WERI-Rb-1 (cell line): ENCODE measurements around the gene GOLT1A.
A peak's percentile ranks its signal among the peaks of the same experiment; 100 is the strongest.

Source experiments
- DNase-seq: peaks from one replicate; pipeline ENCODE4 v3.0.0-alpha.2; 2020
- H3K27ac ChIP-seq: fragments of 250-450 bp; sonication (Bioruptor Pico); 2 replicates; pipeline ENCODE4 v1.5.1; 2020; ENCODE audit warnings: mild to moderate bottlenecking, moderate library complexity
- H3K27me3 ChIP-seq: fragments of 250-450 bp; sonication (Bioruptor Pico); 2 replicates; pipeline ENCODE4 v1.5.1; 2021; ENCODE audit warnings: mild to moderate bottlenecking, low read depth, moderate library complexity; ENCODE audit not compliant: insufficient read depth, severe bottlenecking
- H3K36me3 ChIP-seq: fragments of 250-450 bp; sonication (Bioruptor Pico); 2 replicates; pipeline ENCODE4 v1.5.1; 2020; ENCODE audit warnings: mild to moderate bottlenecking, moderate library complexity
- H3K4me3 ChIP-seq: 2 replicates; pipeline ENCODE4 v1.5.1; 2011; ENCODE audit warnings: low read depth, mild to moderate bottlenecking, control low read depth, low read length
- H3K9me3 ChIP-seq: fragments of 250-450 bp; sonication (Bioruptor Pico); 2 replicates; pipeline ENCODE4 v1.5.1; 2021; ENCODE audit warnings: mild to moderate bottlenecking, moderate library complexity; ENCODE audit not compliant: severe bottlenecking
- TF ChIP-seq, protein P1 (sequence below): IDR thresholded peaks from 2 replicates; pipeline ENCODE4 v1.5.1; 2011; ENCODE audit warnings: low read depth, mild to moderate bottlenecking, control low read depth, inconsistent platforms, low read length

The GOLT1A gene

GRCh38 chr1:204192046-204192445 lies 21.7 kb downstream of the GOLT1A start:
- no peak overlapping the region for H3K4me3 ChIP-seq
- no peak for DNase-seq
- H3K27me3 ChIP-seq = no peaks in the 10 kb centered on the region
- H3K36me3 ChIP-seq = no peaks in the 10 kb centered on the region
- H3K9me3 ChIP-seq = no peaks in the 10 kb centered on the region
- H3K27ac ChIP-seq = no peak overlapping the region
- TF ChIP-seq, protein P1, sequence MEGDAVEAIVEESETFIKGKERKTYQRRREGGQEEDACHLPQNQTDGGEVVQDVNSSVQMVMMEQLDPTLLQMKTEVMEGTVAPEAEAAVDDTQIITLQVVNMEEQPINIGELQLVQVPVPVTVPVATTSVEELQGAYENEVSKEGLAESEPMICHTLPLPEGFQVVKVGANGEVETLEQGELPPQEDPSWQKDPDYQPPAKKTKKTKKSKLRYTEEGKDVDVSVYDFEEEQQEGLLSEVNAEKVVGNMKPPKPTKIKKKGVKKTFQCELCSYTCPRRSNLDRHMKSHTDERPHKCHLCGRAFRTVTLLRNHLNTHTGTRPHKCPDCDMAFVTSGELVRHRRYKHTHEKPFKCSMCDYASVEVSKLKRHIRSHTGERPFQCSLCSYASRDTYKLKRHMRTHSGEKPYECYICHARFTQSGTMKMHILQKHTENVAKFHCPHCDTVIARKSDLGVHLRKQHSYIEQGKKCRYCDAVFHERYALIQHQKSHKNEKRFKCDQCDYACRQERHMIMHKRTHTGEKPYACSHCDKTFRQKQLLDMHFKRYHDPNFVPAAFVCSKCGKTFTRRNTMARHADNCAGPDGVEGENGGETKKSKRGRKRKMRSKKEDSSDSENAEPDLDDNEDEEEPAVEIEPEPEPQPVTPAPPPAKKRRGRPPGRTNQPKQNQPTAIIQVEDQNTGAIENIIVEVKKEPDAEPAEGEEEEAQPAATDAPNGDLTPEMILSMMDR = no peak

DNA sequence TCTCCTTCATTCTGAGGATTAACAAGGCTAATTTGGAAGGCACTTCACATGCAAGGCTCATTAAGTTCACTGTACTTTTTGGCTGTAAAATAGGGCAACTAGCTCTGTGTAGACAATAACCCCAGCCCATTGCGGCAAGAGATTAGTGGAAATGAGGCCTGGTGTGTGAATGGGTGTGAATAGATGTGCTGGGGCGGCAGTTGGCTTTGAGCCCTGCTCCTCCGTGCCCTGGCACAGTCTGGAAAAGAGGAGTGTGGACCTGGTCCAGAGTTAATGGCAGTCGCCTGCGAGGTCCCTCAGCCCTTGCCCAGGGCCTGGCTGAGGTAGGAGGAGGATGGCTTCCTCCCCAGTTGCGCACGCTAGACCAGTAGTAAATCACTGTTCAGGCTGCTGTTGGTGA lies 22.3 kb downstream of the GOLT1A start:
- Histone ChIP-seq H3K9me3 (no peaks in the 10 kb centered on the region), H3K27me3 (no peaks in the 10 kb centered on the region), H3K36me3 (no peaks in the 10 kb centered on the region), H3K4me3 (no peak overlapping the region), H3K27ac (no peak overlapping the region)
- DNase-seq = no peak
- TF ChIP-seq, protein P1 = no peak

DNA sequence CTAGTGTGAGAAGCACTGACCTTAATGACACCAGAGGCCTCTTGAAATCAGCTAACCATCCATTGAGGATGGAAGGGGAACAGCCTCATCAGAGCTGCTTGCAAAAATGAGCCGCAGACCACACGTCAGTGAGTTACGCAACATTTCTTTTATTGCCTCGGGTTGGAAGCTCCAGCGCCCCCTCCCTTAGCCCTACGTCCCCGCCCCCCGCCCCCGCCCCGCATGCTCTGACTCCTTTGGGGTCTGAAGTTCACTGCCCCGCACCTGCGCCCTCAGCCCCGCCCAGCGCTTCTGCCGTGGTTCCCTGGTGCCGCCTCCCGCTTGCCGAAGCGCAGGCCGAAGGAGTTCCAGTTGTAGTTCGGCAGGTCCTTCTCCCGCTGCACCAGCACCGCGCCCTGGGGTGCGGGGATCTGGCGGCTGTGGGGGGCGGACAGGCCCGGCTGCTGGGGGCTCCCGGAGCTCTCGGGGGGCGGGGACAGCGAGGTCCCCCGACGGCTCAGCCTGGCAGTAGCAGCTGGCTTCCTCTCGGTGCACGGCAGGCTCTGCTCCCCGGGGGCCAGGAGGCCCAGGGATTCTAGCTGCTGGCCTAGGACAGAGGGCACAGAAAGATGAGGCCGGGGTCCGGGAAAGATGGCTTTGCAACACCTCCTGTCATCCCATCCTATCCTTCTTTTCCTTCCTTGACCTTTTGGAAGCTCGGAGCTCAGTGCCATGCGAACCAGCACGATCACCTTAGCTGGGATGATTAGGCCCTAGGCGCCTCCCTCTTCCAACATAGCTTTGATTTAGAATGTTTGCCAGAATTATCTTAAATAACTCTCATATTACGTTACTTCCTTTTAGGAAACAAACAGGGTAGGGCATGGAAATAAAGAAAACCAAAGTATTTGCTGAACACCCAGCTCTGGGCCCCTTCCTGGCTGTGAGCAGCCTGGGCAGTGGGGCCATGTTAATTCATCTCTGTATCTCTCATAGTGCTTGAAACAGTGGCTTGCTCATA lies 23.3 kb downstream of the GOLT1A start:
- no peak overlapping the region for H3K27ac ChIP-seq
- DNase-seq = no peak
- H3K36me3 ChIP-seq = no peaks in the 10 kb centered on the region
- no peaks in the 10 kb centered on the region for H3K9me3 ChIP-seq
- TF ChIP-seq, protein P1 = no peak
- no peaks in the 10 kb centered on the region for H3K27me3 ChIP-seq
- no peak overlapping the region for H3K4me3 ChIP-seq

DNA sequence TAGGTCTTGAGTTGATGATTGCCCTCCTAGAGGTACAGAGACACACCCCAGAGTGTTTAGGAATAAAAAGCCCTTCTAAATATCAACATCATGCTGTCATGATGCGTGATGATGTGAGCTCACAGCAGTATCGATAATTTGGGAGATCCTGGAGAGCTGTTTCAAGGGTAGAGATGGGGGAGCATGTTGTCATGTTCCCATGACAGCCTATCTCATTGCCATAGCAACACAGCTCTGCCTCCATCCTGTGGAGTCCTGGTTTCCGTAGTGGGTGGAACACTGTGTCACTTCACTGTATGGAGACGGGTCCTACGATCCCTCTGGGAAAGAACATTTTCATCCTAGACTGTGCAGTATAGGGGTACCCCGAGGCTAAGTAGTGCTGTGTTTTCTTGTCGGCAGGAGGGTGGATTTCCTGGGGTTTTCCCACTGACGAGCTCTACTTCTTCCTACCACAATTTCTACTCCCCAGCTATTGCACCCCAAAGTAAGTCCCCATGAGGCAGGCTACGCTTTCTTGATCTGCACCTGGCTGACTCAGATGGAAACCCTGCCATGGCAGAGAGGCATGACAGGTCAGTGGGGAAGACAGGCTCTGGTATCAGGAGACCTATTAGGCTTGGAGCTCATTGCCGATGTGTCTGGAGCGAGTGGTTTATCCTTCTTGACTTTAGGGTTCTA lies 24.7 kb downstream of the GOLT1A start:
- Histone ChIP-seq H3K4me3 (no peak overlapping the region), H3K27ac (no peak overlapping the region), H3K36me3 (no peaks in the 10 kb centered on the region), H3K9me3 (no peaks in the 10 kb centered on the region), H3K27me3 (no peaks in the 10 kb centered on the region)
- no peak for DNase-seq
- TF ChIP-seq, protein P1 = no peak

DNA sequence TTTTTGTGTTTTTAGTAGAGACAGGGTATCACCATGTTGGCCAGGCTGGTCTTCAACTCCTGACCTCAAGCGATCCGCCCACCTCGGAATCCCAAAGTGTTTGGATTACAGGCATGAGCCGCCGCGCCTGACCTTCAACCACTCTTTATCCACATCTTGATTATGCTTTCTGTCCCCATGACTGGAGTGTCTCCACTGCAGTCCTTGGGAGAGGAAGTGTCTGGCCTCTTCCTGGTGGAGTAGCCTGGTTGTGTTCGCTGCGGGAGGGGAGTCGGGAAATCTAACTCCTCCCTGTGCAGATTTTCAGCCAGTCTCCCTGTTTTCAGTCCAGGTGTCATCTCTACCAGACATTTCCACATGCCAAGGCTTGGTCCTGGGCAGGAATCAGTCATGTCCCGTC lies 27.2 kb downstream of the GOLT1A start:
- Histone ChIP-seq H3K4me3 (no peak overlapping the region), H3K27me3 (no peaks in the 10 kb centered on the region), H3K36me3 (no peaks in the 10 kb centered on the region), H3K27ac (no peak overlapping the region), H3K9me3 (peaks cover 3% of the 10 kb centered on the region)
- TF ChIP-seq, protein P1 = no peak
- peak; percentile 54 for DNase-seq
